Measurements from ENCODE around the gene ESD. TPM values are rescaled to one million over a fixed set of nuclear protein-coding genes. Genes with fewer than 3 reads are reported as not detected.

ESD gene
- total and polyA plus RNA-seq, 2 experiments from 2014 or later = 61.0 to 123 TPM

DNA sequence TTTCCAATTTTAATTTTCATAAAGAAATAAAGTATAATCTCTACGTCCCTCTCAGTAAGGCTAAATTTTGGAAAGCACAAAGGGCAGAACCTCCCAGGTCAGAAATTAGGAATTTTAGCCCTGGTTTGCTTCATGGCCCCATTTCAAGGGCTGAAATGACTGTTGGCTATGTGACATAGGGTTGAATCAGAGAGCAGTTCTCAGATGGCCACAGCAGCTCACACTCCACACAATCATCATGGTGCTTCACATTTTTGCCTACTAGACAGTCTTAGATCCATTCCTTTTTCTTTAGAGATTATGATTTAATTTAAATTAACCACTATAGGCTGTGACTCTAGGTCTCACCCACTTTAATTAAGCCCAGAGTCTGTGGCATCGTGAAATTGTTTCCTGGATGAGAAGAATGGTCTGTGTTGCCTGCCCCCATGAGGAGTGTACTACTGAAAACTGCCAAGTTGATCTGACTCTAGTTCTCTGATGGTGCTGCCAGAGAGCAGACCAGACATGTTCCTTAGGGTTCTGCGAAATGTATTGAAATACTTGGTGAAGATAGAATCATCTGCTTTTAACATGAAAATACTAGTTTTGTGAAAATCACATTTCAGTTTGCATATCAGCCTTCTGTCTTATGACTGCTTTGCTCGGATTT, 57.4 kb downstream of the ESD start:
- ATAC-seq (no peak), DNase-seq (ENCODE audit: low spot score) (no peak)
- no peaks in the 10 kb centered on the region for H3K9me3 Mint-ChIP-seq
- H3K27me3 Mint-ChIP-seq (ENCODE audit: insufficient read depth, low read depth, poor library complexity) = no peaks in the 10 kb centered on the region
- Histone ChIP-seq H2AFZ (no peak overlapping the region), H3K4me1 (ENCODE audit: insufficient read depth) (peaks cover 16% of the 10 kb centered on the region), H3K36me3 (ENCODE audit: insufficient read depth) (peaks cover 4% of the 10 kb centered on the region; the same call in 1 of the 2 replicates), H3K4me3 (no peak overlapping the region), H3K27ac (ENCODE audit: low read depth) (no peak overlapping the region), H3K9me2 (ENCODE audit: insufficient read depth) (no peaks in the 10 kb centered on the region), H4K20me1 (replicated peaks; ENCODE audit: insufficient read depth) (no peaks in the 10 kb centered on the region), H3K27me3 (ENCODE audit: insufficient read depth) (no peaks in the 10 kb centered on the region), H3K4me2 (no peak overlapping the region), H3K79me2 (replicated peaks; ENCODE audit: insufficient read depth) (no peaks in the 10 kb centered on the region), H3F3A (replicated peaks; ENCODE audit: low read depth) (no peaks in the 10 kb centered on the region)
- peaks cover 10% of the 10 kb centered on the region for H3K4me1 Mint-ChIP-seq
- no peak overlapping the region for H3K4me3 Mint-ChIP-seq
- no peak overlapping the region for H3K27ac Mint-ChIP-seq
- TF ChIP-seq CREB1 (CRISPR knock-in tag; IDR thresholded peaks at IDR 0.05; ENCODE audit: low read depth) (no peak), JUNB (IDR thresholded peaks at IDR 0.05; ENCODE audit: unreplicated experiment) (no peak), REST (IDR thresholded peaks at IDR 0.05; ENCODE audit: unreplicated experiment) (no peak), NANOG (IDR thresholded peaks at IDR 0.05; ENCODE audit: borderline replicate concordance) (no peak), STAT1 (IDR thresholded peaks at IDR 0.05; ENCODE audit: unreplicated experiment) (no peak), ZNF114 (CRISPR knock-in tag; IDR thresholded peaks at IDR 0.05) (no peak), EZH2phosphoT487 (IDR thresholded peaks at IDR 0.05; ENCODE audit: unreplicated experiment) (no peak), ZNF331 (CRISPR knock-in tag; IDR thresholded peaks at IDR 0.05; ENCODE audit: low read depth) (no peak), EZH2 (IDR thresholded peaks at IDR 0.05; ENCODE audit: low read depth, unreplicated experiment) (no peak)
- TF ChIP-seq, protein P1, sequence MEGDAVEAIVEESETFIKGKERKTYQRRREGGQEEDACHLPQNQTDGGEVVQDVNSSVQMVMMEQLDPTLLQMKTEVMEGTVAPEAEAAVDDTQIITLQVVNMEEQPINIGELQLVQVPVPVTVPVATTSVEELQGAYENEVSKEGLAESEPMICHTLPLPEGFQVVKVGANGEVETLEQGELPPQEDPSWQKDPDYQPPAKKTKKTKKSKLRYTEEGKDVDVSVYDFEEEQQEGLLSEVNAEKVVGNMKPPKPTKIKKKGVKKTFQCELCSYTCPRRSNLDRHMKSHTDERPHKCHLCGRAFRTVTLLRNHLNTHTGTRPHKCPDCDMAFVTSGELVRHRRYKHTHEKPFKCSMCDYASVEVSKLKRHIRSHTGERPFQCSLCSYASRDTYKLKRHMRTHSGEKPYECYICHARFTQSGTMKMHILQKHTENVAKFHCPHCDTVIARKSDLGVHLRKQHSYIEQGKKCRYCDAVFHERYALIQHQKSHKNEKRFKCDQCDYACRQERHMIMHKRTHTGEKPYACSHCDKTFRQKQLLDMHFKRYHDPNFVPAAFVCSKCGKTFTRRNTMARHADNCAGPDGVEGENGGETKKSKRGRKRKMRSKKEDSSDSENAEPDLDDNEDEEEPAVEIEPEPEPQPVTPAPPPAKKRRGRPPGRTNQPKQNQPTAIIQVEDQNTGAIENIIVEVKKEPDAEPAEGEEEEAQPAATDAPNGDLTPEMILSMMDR (conservative IDR thresholded peaks at IDR 0.05; ENCODE audit: low read depth in 2 of 2) = no peak
- H3K36me3 Mint-ChIP-seq (ENCODE audit: low read depth) = peaks cover 9% of the 10 kb centered on the region; the same call in 2 of the 3 replicates

- Histone ChIP-seq H3K27ac (ENCODE audit: low read depth) (no peak overlapping the region), H3K27me3 (ENCODE audit: insufficient read depth) (no peaks in the 10 kb centered on the region), H3K79me2 (replicated peaks; ENCODE audit: insufficient read depth) (no peaks in the 10 kb centered on the region), H3K4me3 (no peak overlapping the region), H4K20me1 (replicated peaks; ENCODE audit: insufficient read depth) (no peaks in the 10 kb centered on the region), H3K4me2 (no peak overlapping the region), H3K9me2 (ENCODE audit: insufficient read depth) (no peaks in the 10 kb centered on the region), H2AFZ (no peak overlapping the region), H3F3A (replicated peaks; ENCODE audit: low read depth) (no peaks in the 10 kb centered on the region), H3K36me3 (ENCODE audit: insufficient read depth) (no peaks in the 10 kb centered on the region), H3K4me1 (ENCODE audit: insufficient read depth) (peaks cover 16% of the 10 kb centered on the region)
- H3K36me3 Mint-ChIP-seq (ENCODE audit: low read depth) = peaks cover 2% of the 10 kb centered on the region; the same call in 1 of the 3 replicates
- no peak overlapping the region for H3K27ac Mint-ChIP-seq
- H3K9me3 Mint-ChIP-seq = no peaks in the 10 kb centered on the region
- no peak for DNase-seq (ENCODE audit: low spot score)
- H3K4me1 Mint-ChIP-seq = peaks cover 10% of the 10 kb centered on the region
- no peak for ATAC-seq
- no peak overlapping the region for H3K4me3 Mint-ChIP-seq
- TF ChIP-seq EZH2phosphoT487 (IDR thresholded peaks at IDR 0.05; ENCODE audit: unreplicated experiment) = no peak
- no peak for TF ChIP-seq REST (IDR thresholded peaks at IDR 0.05; ENCODE audit: unreplicated experiment)
- H3K27me3 Mint-ChIP-seq (ENCODE audit: insufficient read depth, low read depth, poor library complexity) = no peaks in the 10 kb centered on the region
Observed at GRCh38 chr13:46738766-46739165, 58.2 kb downstream of the ESD start.
